Activated CD8-positive, alpha-beta memory T cell treated with anti-CD3 and anti-CD28 coated beads, Interleukin-2, amount 50 U/mL, for 24 hours (primary cell): ENCODE data around the gene BLOC1S4.
"Not testable (repeated sequence)": the region's sequence is repeated elsewhere in the genome, so short reads cannot be mapped to it uniquely, and the experiment has no call there.

Experiments
- DNase-seq: peaks from one replicate; pipeline ENCODE4 v3.0.0-alpha.2; 2020; ENCODE audit errors: extremely low read depth

BLOC1S4 gene, protein sequence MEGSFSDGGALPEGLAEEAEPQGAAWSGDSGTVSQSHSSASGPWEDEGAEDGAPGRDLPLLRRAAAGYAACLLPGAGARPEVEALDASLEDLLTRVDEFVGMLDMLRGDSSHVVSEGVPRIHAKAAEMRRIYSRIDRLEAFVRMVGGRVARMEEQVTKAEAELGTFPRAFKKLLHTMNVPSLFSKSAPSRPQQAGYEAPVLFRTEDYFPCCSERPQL

GRCh38 chr4:6716018-6716911 is at the start of gene BLOC1S4:
BLOC1S4 (plus strand) TSS chr4:6716174; CDS start chr4:6716210, 36 bp downstream.
- DNase-seq: peak; percentile 68

DNA sequence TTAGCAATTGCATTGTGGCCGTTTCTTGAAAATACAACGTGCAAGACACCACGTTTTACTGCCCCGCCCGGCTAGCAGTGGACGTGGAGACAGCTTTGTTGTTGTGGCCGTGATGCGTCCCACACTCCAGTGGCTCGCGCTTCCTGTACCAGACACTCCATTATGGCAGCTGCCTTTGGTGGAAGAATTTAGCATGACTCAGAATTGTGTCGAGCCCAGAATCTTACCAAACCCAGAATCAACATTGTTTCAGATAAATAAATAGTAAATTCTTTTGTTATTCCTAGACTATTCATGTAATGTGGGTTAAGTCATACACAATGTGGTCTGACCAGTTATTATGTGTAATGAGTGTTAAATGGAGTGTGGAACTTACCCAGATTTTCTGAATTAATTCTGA is 47.6 kb upstream of the BLOC1S4 start:
- DNase-seq: no peak

- DNase-seq: no peak
Measured at GRCh38 chr4:6671648-6672047, 44.3 kb upstream of the BLOC1S4 start.

GRCh38 chr4:6672131-6672530 is 43.8 kb upstream of the BLOC1S4 start:
- DNase-seq: no peak

DNA sequence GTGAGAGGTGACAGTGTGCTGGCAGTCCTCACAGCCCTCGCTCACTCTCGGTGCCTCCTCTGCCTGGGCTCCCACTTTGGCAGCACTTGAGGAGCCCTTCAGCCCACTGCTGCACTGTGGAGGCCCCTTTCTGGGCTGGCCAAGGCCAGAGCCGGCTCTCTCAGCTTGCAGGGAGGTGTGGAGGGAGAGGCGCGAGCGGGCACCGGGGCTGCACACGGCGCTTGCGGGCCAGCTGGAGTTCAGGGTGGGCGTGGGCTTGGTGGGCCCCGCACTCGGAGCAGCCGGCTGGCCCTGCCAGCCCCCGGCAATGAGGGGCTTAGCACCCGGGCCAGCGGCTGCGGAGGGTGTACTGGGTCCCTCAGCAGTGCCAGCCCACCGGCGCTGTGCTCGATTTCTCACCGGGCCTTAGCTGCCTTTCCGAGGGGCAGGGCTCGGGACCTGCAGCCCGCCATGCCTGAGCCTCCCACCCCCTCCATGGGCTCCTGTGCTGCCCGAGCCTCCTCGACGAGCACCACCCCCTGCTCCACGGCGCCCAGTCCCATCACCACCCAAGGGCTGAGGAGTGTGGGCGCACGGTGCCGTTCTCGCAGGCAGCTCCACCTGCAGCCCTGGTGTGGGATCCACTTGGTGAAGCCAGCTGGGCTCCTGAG is 43.3 kb upstream of the BLOC1S4 start:
- DNase-seq: not testable (repeated sequence)

GRCh38 chr4:6673191-6673659 is 42.7 kb upstream of the BLOC1S4 start:
- DNase-seq: not testable (repeated sequence)

DNA sequence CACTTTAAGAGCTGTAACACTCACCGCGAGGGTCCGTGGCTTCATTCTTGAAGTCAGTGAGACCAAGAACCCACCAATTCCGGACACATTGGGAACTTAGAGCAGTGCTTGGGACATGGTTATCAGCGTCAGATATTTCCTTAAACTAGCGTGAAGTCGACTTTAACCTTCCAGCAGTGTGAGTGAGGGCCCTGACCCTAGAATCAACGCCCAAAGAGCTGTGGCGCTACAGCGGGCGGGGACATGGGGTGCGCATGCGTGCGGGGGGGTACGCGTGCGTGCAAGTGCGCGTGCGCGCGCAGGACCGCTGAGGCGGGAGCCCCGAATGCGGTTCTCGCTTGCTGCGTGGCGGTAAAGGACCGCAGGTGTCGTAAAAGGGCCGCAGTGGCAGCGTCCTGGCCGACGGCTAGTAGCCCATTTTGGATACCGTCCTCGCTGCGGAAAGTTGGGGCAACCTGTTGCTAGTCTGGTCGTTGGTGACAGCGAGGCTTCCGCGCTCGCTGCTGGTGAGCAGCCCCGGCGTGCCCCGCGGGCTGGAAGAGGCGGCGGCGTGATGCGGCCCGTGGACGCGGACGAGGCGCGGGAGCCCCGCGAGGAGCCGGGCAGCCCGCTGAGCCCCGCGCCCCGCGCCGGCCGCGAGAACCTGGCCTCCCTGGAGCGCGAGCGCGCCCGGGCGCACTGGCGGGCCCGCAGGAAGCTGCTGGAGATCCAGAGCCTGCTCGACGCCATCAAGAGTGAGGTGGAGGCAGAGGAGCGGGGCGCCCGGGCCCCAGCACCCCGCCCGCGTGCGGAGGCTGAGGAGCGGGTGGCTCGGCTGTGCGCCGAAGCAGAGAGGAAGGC is 42.1 kb upstream of the BLOC1S4 start:
- DNase-seq: peak; percentile 85

DNA sequence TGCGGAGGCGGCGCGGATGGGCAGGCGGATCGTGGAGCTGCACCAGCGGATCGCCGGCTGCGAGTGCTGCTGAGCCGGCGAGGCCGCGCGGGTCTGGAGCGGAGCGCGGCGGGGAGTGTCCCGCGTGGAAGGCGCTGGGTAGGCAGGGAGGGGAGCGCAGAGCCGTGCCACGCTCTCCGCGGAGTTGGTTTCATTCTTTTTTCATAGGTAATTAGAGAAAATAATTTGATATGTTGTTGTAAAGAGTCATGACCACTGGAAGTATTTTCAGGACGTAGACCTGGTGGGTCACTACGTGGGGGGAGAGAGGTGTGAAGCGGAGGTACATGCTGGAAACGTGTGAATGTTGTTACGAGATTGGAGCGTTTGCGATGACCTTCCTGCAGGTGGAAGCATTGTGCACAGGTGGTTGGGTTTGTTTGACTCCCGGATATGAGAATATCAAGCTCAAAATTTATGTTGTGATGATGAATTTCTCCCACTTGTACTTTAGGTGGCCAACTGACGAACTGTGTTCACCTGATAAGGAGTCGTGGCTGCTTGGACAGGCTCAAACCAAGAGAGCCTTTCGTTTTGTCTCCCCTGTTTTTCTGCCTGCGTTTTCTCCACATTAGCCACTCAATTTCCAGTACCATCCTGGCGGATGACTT is 41.3 kb upstream of the BLOC1S4 start:
- no peak for DNase-seq

- DNase-seq: no peak
Measured at GRCh38 chr4:6676722-6677558, 39.0 kb upstream of the BLOC1S4 start.

DNA sequence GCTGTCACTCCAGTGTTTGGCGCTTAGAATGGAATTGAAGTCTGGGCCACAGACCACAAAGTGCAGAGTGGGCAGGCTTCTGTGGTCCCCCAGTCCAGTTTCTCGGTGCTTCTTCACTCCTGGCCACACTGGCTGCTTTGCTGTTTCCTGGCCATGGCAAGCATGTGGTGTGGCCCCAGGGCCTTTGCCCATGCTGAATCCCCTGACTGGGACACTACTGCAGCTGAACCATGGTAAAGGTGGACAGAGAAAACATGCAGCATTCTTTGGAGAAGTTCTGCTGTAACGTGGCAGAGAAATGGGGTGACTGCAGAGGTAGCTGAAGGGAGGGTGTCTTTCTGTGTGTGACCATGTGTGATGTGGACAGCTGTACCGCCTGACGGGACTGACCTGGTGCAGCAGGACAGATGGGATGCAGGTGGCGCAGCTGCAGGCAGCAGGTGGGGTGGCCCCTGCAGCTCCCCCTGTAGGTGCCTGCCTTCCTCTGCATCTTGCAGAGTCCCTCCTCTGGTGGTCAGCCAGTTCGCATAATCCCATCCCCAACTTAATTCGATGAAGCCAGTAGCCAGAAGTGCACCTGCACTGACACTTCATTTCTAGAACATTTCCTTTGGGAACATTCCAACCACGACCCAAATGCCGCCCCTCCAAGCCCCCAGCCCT is 35.5 kb upstream of the BLOC1S4 start:
- DNase-seq: no peak

DNA sequence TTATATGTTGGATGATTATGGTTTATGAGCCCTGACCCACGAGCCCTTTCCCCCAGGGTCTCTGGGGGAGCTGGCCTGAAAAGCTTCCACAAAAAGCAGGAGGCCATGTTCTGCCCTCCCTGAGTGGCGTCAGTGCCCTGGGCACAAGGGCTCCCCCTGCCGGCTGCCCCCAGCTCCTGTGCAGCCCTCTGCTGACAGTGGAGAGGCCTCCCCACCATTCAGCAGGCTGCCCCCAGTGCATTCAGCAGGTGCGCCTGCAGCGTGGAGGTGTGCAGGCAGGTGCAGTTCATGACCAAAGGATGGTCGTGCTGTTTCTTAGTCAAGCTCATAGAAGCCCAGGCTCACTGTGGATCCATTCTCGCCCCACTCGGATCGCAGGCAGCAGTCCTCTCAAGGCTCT is 34.8 kb upstream of the BLOC1S4 start:
- no peak for DNase-seq

- DNase-seq: no peak
Measured at GRCh38 chr4:6682862-6683590, 32.9 kb upstream of the BLOC1S4 start.

- no peak for DNase-seq
Measured at GRCh38 chr4:6684656-6685055, 31.3 kb upstream of the BLOC1S4 start.

DNA sequence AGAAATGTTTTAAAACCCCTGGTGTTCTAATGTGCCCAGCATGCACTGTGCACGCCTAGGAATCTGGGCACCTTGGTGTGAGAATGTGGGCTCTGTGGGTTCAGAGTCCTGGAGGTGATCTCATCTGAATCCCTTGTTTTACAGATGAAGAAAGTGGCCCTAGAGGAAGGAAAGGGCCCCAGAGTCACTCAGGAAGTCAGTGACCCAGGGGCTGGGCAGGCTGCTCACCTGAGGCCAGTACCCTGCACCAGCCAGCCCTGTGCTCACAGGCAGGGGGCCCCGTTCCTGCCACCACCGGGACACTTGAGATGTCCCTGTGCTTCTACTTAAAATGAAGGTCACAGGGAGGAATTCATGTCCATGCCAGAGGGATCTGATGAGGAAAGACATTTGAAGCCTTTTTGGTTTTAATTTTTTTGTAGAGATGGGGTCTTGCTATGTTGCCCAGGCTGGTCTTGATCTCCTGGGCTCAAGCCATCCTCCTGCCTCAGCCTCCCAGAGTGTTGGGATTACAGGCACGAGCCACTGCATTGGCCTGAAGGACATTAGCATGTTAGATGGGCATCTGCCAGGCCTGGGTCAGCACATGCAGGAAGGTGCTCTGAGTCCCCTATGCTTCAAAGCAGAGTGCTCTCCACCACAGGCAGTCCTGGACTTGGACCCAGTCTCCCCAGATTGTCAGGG is 29.7 kb upstream of the BLOC1S4 start:
- no peak for DNase-seq

- no peak for DNase-seq
Measured at GRCh38 chr4:6687947-6688878, 27.8 kb upstream of the BLOC1S4 start.

GRCh38 chr4:6688879-6689505 is 27.0 kb upstream of the BLOC1S4 start:
- peak; percentile 47 for DNase-seq

DNA sequence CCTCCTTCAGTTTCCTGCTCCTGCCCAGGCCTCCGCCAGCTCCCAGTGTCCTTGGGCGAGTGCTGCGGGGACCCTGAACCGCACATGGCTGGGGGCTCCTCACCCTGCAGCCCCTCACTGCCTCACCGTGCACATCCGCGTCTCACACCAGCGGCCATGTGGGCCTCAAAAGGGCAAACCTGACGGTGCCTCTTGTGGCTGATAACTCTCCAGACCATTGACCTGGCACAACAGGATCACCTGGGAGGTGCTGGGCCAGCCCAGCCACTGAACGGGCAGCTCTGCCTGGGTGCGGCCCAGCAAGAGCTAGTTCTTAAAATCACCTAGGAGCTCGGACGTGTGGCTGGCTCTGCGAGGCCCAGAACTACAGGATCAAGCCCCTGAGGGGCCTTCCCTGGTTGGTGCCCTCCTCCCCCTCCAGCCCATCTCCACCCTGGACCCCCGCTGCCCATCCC is 26.4 kb upstream of the BLOC1S4 start:
- DNase-seq: no peak
